Measurements from ENCODE around the gene PPP3R1. TPM values are rescaled to one million over a fixed set of nuclear protein-coding genes. Genes with fewer than 3 reads are reported as not detected.

Gene PPP3R1
- total and polyA plus RNA-seq, 9 of the 15 experiments (the other 6 are each of a cell fraction or from before 2014, with no cell fraction given), result 3.7 to 70.0 (median 24.8) TPM

GRCh38 chr2:68251187-68251854 is 1.0 kb downstream of the PPP3R1 start (continued):
- TF ChIP-seq MNT (conservative IDR thresholded peaks at IDR 0.05), result peak; percentile 48 to 52; a peak in 3 of 4 replicates
- TF ChIP-seq ATF4 (CRISPR knock-in tag; IDR thresholded peaks at IDR 0.05), result no peak
- peak; percentile 53 for TF ChIP-seq POLR2A (conservative IDR thresholded peaks at IDR 0.05)
- no peak; a peak in 1 of 4 replicates for TF ChIP-seq TEAD1 (CRISPR knock-in tag; IDR thresholded peaks at IDR 0.05)
- no peak for TF ChIP-seq ZNF184 (CRISPR knock-in tag; IDR thresholded peaks at IDR 0.05)
- peak in 1 of 2 experiments; percentile 65; a peak in 1 of 4 replicates for TF ChIP-seq FOXK2 (conservative IDR thresholded peaks at IDR 0.05 in 1 of 2, IDR thresholded peaks at IDR 0.05 in 1 of 2; ENCODE audit: low read depth in 2 of 2)
- no peak for TF ChIP-seq ERF (CRISPR knock-in tag; IDR thresholded peaks at IDR 0.05)
- 0 out of 2 replicates have a peak, but pooled peaks have one; percentile 49 for TF ChIP-seq DPF2 (IDR thresholded peaks at IDR 0.05)
- peak; percentile 26; the same call in 1 of the 2 replicates for TF ChIP-seq PML (IDR thresholded peaks at IDR 0.05; ENCODE audit: low read length)
- no peak for TF ChIP-seq XRCC4 (IDR thresholded peaks at IDR 0.05; ENCODE audit: extremely low read depth, insufficient read depth, insufficient read length)
- TF ChIP-seq YY1 (IDR thresholded peaks at IDR 0.05; ENCODE audit: borderline replicate concordance in 1 of 3, control insufficient read depth in 1 of 3, extremely low read depth in 1 of 3, insufficient read depth in 3 of 3, insufficient read length in 1 of 3, insufficient replicate concordance in 2 of 3, low read depth in 1 of 3, low read length in 2 of 3), result peak in 1 of 3 experiments; percentile 29
- TF ChIP-seq EP300 (IDR thresholded peaks at IDR 0.05; ENCODE audit: low read length), result 0 out of 2 replicates have a peak, but pooled peaks have one; percentile 12
- TF ChIP-seq NCOA1 (IDR thresholded peaks at IDR 0.05; ENCODE audit: low read depth), result peak; percentile 25; the same call in 1 of the 2 replicates
- TF ChIP-seq ATF7 (IDR thresholded peaks at IDR 0.05), result 0 out of 2 replicates have a peak, but pooled peaks have one; percentile 34
- no peak for TF ChIP-seq CBX8 (IDR thresholded peaks at IDR 0.05; ENCODE audit: borderline replicate concordance, extremely low read depth, low read depth, low read length, poor library complexity, severe bottlenecking)
- TF ChIP-seq IRF2 (CRISPR knock-in tag; IDR thresholded peaks at IDR 0.05), result no peak

Data from K562 (cell line).